ENCODE data around the gene BBOX1.

DNA sequence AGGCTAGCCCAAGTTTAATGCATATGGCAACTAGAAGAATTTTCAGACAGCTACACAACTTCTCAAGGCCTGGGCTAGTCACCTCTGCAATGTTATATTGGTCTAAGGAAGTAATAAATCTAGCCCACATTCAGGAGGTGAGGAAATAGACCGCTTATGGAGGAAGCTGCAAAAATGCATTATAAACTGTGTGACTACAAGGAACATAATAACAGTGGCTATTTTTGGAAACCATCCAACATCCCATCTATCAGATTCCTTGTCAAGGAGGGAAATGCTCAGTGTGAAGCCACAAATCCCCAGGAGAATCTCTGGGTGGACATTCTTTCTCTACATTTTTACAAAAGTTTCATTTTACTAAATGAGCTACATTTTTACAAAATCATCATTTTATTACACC, 76.1 kb downstream of the BBOX1 start:
- TF ChIP-seq CTCF (IDR thresholded peaks at IDR 0.05): no peak
- TF ChIP-seq ZFX (IDR thresholded peaks at IDR 0.05; ENCODE audit: borderline replicate concordance): no peak
